ENCODE results near the gene CFAP53.

CFAP53 gene

GRCh38 chr18:50196261-50196660 lies 70.0 kb downstream of the CFAP53 start:
- in situ Hi-C loops (cut with MboI; ENCODE audit: low sequenced_read_pairs): no loop called here

- in situ Hi-C loops (cut with MboI; ENCODE audit: low sequenced_read_pairs): no loop called here
These were observed 70.6 kb downstream of the CFAP53 start for GRCh38 chr18:50195689-50196088.

DNA sequence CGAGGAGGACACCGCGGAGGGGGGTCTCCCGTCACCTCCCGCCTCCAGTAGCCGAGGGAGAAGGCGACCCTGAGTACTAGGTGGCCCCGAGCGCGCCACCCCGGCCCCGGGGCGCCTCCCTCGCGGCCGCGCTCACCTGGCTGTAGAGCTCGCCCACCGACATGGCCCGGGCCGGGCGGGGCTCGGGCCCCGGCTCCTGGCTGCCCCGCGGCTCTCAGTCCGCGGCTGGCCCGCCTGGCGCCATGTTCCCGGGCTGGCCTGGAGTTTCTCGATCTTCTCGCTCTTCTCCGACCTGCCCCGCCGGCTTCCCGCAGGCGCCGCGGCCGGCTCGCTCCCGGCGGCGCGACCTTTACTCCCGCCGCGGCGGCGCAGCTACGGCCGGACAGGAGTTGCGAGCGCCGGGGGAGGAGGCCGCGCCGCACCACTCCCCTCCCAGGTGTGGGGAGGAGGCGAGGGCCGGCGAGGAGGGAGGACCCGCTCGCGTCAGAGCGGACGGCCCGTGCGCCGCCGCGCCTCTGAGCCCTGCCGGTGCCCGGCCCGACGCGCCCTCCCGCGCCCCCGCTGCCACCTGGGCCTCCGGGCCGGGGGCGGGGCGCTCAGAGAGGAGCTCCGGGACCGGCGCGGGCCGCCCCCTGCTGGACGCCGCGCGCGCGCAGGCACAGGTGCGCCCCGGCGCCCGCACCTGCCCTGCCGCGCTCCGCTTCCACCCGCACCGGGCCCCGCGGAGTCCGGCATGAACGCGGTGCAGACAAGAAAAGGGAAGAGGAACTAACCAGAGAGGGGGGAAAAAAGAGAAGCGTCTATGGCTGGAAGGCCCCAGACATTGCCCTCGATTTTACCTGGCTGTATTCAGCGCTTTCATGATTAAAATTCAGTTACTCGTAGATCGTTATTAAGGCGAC lies 71.4 kb downstream of the CFAP53 start, which contains the start of gene MYO5B:
Gene MYO5B (minus strand): TSS at position 517 of the 902 bp plus-strand sequence. CDS start 354 bp downstream, at position 163.
- in situ Hi-C loops (cut with MboI; ENCODE audit: low sequenced_read_pairs): no loop called here

DNA sequence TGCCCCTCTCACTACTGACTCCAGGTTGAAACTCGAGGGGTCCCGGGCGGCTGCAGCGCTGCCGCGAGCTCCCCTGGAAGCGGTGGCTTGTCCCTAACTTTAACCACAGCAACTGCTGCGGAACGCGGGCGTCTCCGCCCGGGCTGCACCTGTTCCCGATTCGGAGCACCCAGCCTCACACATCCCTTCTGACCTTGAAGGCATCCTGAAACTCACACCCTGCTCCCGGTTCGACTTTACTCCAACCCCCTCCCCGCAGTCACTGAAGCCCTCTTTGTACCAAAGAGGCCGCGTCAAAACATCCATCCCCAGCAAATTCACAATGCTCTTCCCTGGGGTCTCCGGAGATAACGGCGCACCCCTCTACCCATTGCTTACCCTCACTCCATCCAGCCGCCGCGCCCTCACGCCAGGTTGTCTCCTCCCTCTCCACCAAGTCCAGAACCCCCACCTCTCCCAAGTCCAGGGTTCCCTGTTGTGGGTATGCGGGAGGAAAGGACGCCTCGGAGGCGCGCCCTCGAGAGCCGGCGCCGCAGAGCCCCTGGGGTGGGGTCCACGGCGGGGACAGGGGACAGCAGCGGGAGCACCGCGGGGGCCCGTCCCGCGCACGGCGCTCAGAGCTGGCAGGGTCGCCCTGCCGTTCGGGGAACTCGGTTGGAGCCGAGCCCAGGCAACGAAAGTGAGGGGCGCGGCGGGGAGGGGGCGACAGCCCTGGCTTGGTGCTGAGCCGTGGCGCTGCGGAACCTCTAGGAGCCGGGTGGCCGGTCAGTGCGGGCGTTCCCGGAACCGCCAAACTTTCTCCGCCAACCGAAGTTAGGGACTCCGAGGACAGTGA lies 72.3 kb downstream of the CFAP53 start:
- in situ Hi-C loops (cut with MboI; ENCODE audit: low sequenced_read_pairs): no loop called here

- in situ Hi-C loops (cut with MboI; ENCODE audit: low sequenced_read_pairs): no loop called here
These were observed 73.1 kb downstream of the CFAP53 start for GRCh38 chr18:50192995-50193795.

GRCh38 chr18:50190926-50191325 lies 75.4 kb downstream of the CFAP53 start:
- in situ Hi-C loops (cut with MboI; ENCODE audit: low sequenced_read_pairs): no loop called here

GRCh38 chr18:50190236-50190635 lies 76.1 kb downstream of the CFAP53 start:
- in situ Hi-C loops (cut with MboI; ENCODE audit: low sequenced_read_pairs): no loop called here

- in situ Hi-C loops (cut with MboI; ENCODE audit: low sequenced_read_pairs): no loop called here
These were observed 77.1 kb downstream of the CFAP53 start for GRCh38 chr18:50189160-50189559.

- in situ Hi-C loops (cut with MboI; ENCODE audit: low sequenced_read_pairs): no loop called here
These were observed 77.6 kb downstream of the CFAP53 start for GRCh38 chr18:50188652-50189051.

- in situ Hi-C loops (cut with MboI; ENCODE audit: low sequenced_read_pairs): no loop called here
These were observed 78.6 kb downstream of the CFAP53 start for GRCh38 chr18:50187659-50188058.

DNA sequence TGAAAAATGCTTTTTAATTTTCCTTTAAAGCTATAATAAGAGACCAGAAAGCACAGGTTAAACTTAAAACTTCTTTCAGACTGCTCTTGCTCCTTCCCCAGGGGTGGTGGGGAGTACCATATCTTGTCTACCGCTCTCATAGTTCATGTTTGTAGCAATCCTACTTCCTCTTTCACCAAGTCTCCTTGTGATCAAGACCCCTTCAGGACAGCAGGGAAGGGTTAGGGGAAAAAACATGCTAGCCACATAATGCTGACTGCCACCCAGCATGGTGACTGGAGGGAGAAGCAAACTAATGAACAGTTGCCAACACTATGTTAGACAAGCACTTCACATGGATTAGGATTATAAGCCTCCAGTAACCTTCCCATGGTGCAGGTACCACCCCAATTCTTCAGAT lies 79.9 kb downstream of the CFAP53 start:
- in situ Hi-C loops (cut with MboI; ENCODE audit: low sequenced_read_pairs): no loop called here

GRCh38 chr18:50183556-50183955 lies 82.7 kb downstream of the CFAP53 start:
- in situ Hi-C loops (cut with MboI; ENCODE audit: low sequenced_read_pairs): no loop called here

DNA sequence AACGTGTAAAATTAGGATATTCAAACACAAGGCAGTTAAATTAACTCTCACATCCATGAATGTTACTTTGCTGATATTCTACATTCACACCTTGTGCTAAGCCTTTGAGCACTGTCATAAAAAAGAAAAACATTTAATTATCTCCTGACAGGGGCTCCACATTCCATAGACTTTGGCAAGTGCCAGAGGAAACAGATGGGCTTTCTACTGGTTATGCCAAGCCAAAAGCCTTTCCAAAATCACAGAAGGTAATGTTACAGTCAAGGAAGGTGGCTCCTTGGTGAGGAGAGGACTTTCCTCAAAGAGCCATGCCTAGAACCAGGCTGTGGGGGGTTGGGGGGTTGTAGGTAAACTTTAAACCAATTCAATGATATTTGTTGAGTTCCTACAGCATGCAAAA lies 83.8 kb downstream of the CFAP53 start:
- in situ Hi-C loops (cut with MboI; ENCODE audit: low sequenced_read_pairs): no loop called here

GRCh38 chr18:50181590-50181989 lies 84.7 kb downstream of the CFAP53 start:
- in situ Hi-C loops (cut with MboI; ENCODE audit: low sequenced_read_pairs): no loop called here

DNA sequence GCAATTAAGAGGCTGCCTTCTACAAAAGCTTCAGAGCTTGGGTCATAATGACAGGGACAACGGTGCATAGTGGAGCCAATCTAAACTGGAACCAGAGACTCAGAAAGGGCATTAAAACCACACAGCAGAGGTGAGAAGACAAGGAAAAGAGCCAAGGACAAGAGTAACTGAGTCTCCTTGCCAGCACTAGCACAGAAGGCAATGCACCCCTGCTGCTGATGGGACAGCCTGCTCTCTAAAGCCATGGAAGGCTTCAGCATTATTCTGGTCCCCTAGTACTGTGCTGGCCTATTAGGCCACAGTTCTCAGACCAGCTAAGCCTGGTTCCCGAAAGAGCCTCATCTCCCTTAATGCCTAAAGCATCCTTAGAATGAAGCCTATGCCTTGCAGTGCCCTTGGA lies 86.8 kb downstream of the CFAP53 start:
- in situ Hi-C loops (cut with MboI; ENCODE audit: low sequenced_read_pairs): no loop called here

DNA sequence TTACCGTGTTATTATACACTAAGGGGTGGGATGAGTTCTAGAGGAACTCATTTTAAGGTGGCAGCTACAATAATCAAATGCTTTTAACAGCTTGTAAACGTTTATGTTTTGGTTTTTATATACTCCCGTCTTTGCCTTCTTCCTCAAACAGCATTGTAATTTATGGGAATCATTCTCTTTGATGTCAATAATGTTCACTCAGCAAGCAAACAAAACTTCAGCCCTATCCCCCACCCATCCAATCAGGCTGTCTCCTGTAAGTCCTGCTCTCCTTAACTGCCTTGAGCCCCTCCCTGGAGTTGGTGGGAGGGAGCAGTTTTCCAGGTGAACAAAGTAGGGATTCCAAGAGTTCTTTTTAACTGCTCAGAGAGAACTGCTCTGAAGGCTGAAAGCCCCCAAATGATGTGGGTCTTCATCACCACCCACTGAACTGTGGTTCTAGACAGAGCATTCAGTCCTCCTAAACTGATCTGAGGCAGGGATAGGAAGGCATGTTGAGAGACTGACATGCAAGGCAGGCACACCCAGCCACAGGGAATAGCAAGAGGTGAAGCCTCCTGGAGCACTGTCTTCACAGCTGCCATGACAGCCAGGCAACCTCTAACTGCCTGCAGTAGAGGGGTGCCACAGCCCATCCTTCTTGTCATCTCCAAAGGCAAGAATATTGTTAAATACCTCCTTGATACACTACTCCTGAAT lies 88.9 kb downstream of the CFAP53 start:
- in situ Hi-C loops (cut with MboI; ENCODE audit: low sequenced_read_pairs): no loop called here

All from HL-60/S4 treated with retinoic acid at 250 ng/mL for 4 days and 3 days (cell line).